Cardiac fibroblast (primary cell): Measurements from ENCODE around the gene TNFRSF6B.

ENCODE experiments used
- DNase-seq, 2 donors: peaks; one replicate each; pipeline versions ENCODE4 v3.0.0 to v3.0.0-alpha.2; 2010; ENCODE audit warnings: low read depth in 2 of 2
- H3K4me3 ChIP-seq, 2 donors: replicated peaks in 1 of 2; 1 replicate in 1 of 2; 2 replicates in 1 of 2; pipeline ENCODE4 v1.5.1; 2011; ENCODE audit warnings: low read depth in 2 of 2, low read length in 2 of 2, mild to moderate bottlenecking in 2 of 2, moderate library complexity in 1 of 2
- TF ChIP-seq, protein P1 (sequence below): IDR thresholded peaks from one replicate; pipeline ENCODE4 v1.5.1; 2011; ENCODE audit warnings: low read depth, mild to moderate bottlenecking, low read length, inconsistent platforms

The TNFRSF6B gene

GRCh38 chr20:63699466-63700198, 3.2 kb downstream of the TNFRSF6B start:
- DNase-seq: no peak
- TF ChIP-seq, protein P1, sequence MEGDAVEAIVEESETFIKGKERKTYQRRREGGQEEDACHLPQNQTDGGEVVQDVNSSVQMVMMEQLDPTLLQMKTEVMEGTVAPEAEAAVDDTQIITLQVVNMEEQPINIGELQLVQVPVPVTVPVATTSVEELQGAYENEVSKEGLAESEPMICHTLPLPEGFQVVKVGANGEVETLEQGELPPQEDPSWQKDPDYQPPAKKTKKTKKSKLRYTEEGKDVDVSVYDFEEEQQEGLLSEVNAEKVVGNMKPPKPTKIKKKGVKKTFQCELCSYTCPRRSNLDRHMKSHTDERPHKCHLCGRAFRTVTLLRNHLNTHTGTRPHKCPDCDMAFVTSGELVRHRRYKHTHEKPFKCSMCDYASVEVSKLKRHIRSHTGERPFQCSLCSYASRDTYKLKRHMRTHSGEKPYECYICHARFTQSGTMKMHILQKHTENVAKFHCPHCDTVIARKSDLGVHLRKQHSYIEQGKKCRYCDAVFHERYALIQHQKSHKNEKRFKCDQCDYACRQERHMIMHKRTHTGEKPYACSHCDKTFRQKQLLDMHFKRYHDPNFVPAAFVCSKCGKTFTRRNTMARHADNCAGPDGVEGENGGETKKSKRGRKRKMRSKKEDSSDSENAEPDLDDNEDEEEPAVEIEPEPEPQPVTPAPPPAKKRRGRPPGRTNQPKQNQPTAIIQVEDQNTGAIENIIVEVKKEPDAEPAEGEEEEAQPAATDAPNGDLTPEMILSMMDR: no peak
- no peak overlapping the region for H3K4me3 ChIP-seq

- TF ChIP-seq, protein P1: no peak
- no peak for DNase-seq
- no peak overlapping the region for H3K4me3 ChIP-seq
These were observed 4.0 kb downstream of the TNFRSF6B start for GRCh38 chr20:63700199-63701050.

DNA sequence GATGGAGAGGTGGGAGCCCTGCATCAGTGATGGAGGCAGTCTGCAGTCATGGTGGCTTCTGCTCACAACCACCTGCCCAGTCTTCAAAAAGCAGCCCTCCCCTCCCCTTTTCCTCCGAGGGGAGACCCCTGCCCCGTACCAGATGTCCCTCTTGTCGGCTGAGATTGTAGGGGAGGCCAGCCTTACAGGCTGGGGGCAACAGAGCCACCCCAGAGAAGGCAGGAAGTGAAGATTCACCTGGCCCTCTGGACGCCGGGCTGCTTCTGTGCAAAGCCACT, 4.5 kb downstream of the TNFRSF6B start:
- DNase-seq: no peak
- no peak overlapping the region for H3K4me3 ChIP-seq
- TF ChIP-seq, protein P1: no peak

DNA sequence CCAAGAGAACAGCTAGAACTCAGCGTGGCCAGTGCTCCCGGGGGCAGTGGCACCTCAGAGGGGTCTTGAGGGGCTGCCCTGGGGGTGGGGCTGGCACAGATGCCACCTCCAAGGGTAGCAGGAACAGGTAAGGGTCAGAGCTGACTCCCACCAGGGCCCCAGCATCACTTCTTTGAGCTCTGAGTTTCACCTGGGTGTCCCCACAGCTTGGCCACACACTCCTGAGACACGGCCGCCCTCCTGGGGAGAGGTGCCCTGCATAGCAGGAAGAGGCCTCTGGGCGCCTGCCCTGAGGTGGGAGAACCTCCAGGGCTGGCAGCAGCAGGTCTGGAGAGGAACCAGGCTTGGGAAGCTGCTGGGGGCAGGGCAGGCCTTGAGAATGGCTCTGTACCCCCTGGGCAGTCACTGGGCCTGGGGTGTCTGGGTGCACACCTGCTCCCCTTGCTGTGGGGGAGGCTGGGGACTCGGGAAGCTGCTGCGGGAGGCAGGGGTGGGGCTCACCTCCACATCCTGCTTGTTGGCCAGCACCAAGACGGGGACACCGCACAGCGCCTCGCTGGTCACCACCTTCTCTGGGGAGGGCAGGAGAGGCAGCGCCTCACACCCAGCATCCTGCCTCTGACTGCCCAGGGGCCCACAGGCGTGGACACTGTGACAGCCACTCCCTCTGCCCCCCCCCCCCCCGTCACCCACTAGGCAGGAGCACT, 5.0 kb downstream of the TNFRSF6B start:
- TF ChIP-seq, protein P1: no peak
- no peak overlapping the region for H3K4me3 ChIP-seq
- DNase-seq: no peak

DNA sequence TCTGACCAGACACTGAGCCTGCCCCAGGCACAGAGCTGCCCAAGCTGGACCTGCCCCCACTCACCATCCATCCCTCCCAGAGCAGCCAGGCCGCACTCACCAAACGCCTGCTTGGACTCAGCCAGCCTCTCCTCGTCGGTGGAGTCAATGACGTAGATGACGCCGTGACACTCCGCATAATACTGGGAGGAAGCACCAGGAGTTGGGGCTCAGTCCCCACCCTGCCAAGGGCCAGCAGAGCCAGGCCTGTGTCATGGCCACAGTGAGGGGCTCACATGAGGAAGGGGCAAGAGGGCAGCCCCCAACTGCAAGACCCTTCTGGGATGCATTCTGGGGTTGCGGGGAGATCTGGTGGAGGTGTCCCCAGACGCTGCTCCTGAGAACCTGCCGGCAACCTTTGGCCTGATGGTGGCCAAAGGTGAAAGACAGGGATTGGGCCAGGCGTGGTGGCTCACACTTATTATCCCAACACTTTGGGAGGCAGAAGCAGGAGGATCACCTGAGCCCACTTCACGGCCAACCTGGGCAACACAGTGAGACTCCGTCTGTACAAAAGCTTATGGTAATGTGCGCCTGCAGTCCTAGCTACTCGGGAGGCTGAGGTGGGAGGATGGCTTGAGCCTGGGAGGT, 5.7 kb downstream of the TNFRSF6B start:
- no peak for DNase-seq
- TF ChIP-seq, protein P1: no peak
- no peak overlapping the region for H3K4me3 ChIP-seq

- no peak for DNase-seq
- TF ChIP-seq, protein P1: no peak
- H3K4me3 ChIP-seq: no peak overlapping the region
These were observed 6.5 kb downstream of the TNFRSF6B start for GRCh38 chr20:63702751-63703470.
